ENCODE measurements around the gene PCNX2.

GRCh38 chr1:232998138-232998537 is 297.4 kb downstream of the PCNX2 start:
- TF ChIP-seq POLR2A (IDR thresholded peaks at IDR 0.05) (no peak), CTCF (IDR thresholded peaks at IDR 0.05) (no peak), POLR2AphosphoS5 (IDR thresholded peaks at IDR 0.05) (no peak)
